ENCODE data around the gene PLSCR1. TPM values are rescaled to one million over a fixed set of nuclear protein-coding genes. Genes with fewer than 3 reads are reported as not detected.

The PLSCR1 gene
- total RNA-seq, 1 experiment from 2014 or later: 58.1 TPM

- TF ChIP-seq GRHL2 (CRISPR knock-in tag; IDR thresholded peaks at IDR 0.05; ENCODE audit: insufficient replicate concordance, severe bottlenecking) (no peak), ATF2 (CRISPR knock-in tag; IDR thresholded peaks at IDR 0.05; ENCODE audit: borderline replicate concordance, low read depth) (no peak), FOXK1 (CRISPR knock-in tag; IDR thresholded peaks at IDR 0.05) (no peak), ZNF317 (CRISPR knock-in tag; IDR thresholded peaks at IDR 0.05; ENCODE audit: borderline replicate concordance, low read depth) (no peak), USF2 (CRISPR knock-in tag; IDR thresholded peaks at IDR 0.05) (no peak)
Observed at GRCh38 chr3:146561879-146562278, 17.5 kb upstream of the PLSCR1 start (continued).

- ATAC-seq (no peak), DNase-seq (ENCODE audit: low spot score) (no peak)
- TF ChIP-seq ARID4B (CRISPR knock-in tag; IDR thresholded peaks at IDR 0.05; ENCODE audit: borderline replicate concordance) (no peak), OVOL2 (CRISPR knock-in tag; IDR thresholded peaks at IDR 0.05; ENCODE audit: borderline replicate concordance) (no peak), ZSCAN18 (CRISPR knock-in tag; IDR thresholded peaks at IDR 0.05) (no peak), FOXJ3 (CRISPR knock-in tag; IDR thresholded peaks at IDR 0.05; ENCODE audit: borderline replicate concordance) (no peak)
- H3K27ac Mint-ChIP-seq: no peak overlapping the region
- peaks cover 4% of the 10 kb centered on the region; the same call in 1 of the 2 replicates for H3K27me3 Mint-ChIP-seq (ENCODE audit: low read depth)
- H3K9me3 Mint-ChIP-seq: peaks cover 55% of the 10 kb centered on the region
- no peak overlapping the region for H3K4me3 Mint-ChIP-seq
- ChIA-PET POLR2A (no interaction called here), CTCF (no interaction called here)
- H3K4me1 Mint-ChIP-seq: no peaks in the 10 kb centered on the region
- peaks cover 16% of the 10 kb centered on the region for H3K36me3 Mint-ChIP-seq
Observed at GRCh38 chr3:146561463-146561862, 17.1 kb upstream of the PLSCR1 start.

- ChIA-PET POLR2A (no interaction called here), CTCF (no interaction called here)
- DNase-seq (ENCODE audit: low spot score) (no peak), ATAC-seq (no peak)
- Mint-ChIP-seq H3K27ac (no peak overlapping the region), H3K4me3 (no peak overlapping the region), H3K9me3 (peaks cover 56% of the 10 kb centered on the region), H3K36me3 (peaks cover 24% of the 10 kb centered on the region), H3K4me1 (no peaks in the 10 kb centered on the region), H3K27me3 (ENCODE audit: low read depth) (peaks cover 4% of the 10 kb centered on the region; the same call in 1 of the 2 replicates)
- TF ChIP-seq E2F5 (CRISPR knock-in tag; IDR thresholded peaks at IDR 0.05) (no peak), RELA (CRISPR knock-in tag; IDR thresholded peaks at IDR 0.05; ENCODE audit: borderline replicate concordance) (no peak), ZMAT4 (CRISPR knock-in tag; IDR thresholded peaks at IDR 0.05) (no peak), USF2 (CRISPR knock-in tag; IDR thresholded peaks at IDR 0.05) (no peak), NFE2L1 (CRISPR knock-in tag; IDR thresholded peaks at IDR 0.05) (no peak), NR2C2 (CRISPR knock-in tag; IDR thresholded peaks at IDR 0.05) (no peak), ARID4B (CRISPR knock-in tag; IDR thresholded peaks at IDR 0.05; ENCODE audit: borderline replicate concordance) (no peak), ZSCAN18 (CRISPR knock-in tag; IDR thresholded peaks at IDR 0.05) (no peak)
Observed at GRCh38 chr3:146560678-146561077, 16.3 kb upstream of the PLSCR1 start.
